Right ventricle myocardium inferior (tissue), 1 donor: ENCODE results near the gene MIDN. TPM values are rescaled to one million over a fixed set of nuclear protein-coding genes. Genes with fewer than 3 reads are reported as not detected.

Experiments
- ATAC-seq: fragments of 200-7000 bp; cut with Tn5 transposase; one replicate; pipeline ENCODE4 v1.9.1; 2020; ENCODE audit warnings: mild to moderate bottlenecking, moderate library complexity
- DNase-seq: peaks from one replicate; pipeline ENCODE4 v3.0.0; 2021; ENCODE audit errors: missing footprints
- intact Hi-C: fragments of 100-400 bp; cut with DNase I; formaldehyde crosslinking; loops from one replicate; pipeline ENCODE4 v1.11.0; 2022
- total RNA-seq: library from RNA; stranded (reverse); fragmentation: NEBNext Ultra II Directional; extraction: Animal tissue kit (Norgen Biotek cat#: 25700); gene quantifications from one replicate; pipeline ENCODE4 v1.2.1, GENCODE V29; 2021
- donor health status: DM: no; HTN: yes; CAD: no; lungs with severe emphysema.

Gene MIDN
- total RNA-seq, 1 donor from 2014 or later = 62.8 TPM

- intact Hi-C loops = no loop called here
- DNase-seq (no peak), ATAC-seq (no peak)
Measured at GRCh38 chr19:1263188-1263587, 14.8 kb downstream of the MIDN start.

GRCh38 chr19:1264801-1265614 is 16.6 kb downstream of the MIDN start:
- DNase-seq (no peak), ATAC-seq (no peak)
- intact Hi-C loops = no loop called here

- peak; percentile 6 for ATAC-seq
- intact Hi-C loops = loop anchor here (1.0 to 2.0 kb wide), 2 partner anchors 16 to 49 kb away; no protein-coding TSS in a partner anchor
- DNase-seq = no peak
Measured at GRCh38 chr19:1265615-1266128, 17.3 kb downstream of the MIDN start.

GRCh38 chr19:1266129-1266915 is 17.9 kb downstream of the MIDN start:
- intact Hi-C loops = loop anchor here (1.0 to 2.0 kb wide), 2 partner anchors 17 to 50 kb away; no protein-coding TSS in a partner anchor
- DNase-seq (peak; percentile 96), ATAC-seq (peak; percentile 55)

- intact Hi-C loops = loop anchor here (1.0 to 2.0 kb wide), 3 partner anchors 18 to 50 kb away; no protein-coding TSS in a partner anchor
- peak; percentile 93 for DNase-seq
- ATAC-seq = peak; percentile 29
Measured at GRCh38 chr19:1266916-1267476, 18.6 kb downstream of the MIDN start.

- DNase-seq (no peak), ATAC-seq (no peak)
- intact Hi-C loops = loop anchor here (1.0 to 2.0 kb wide), 2 partner anchors 23 to 51 kb away; no protein-coding TSS in a partner anchor
Measured at GRCh38 chr19:1267477-1268225, 19.3 kb downstream of the MIDN start.

- intact Hi-C loops = no loop called here
- DNase-seq (no peak), ATAC-seq (no peak)
Measured at GRCh38 chr19:1268226-1269064, 20.1 kb downstream of the MIDN start.

- intact Hi-C loops = no loop called here
- DNase-seq (peak; percentile 100), ATAC-seq (peak; percentile 83)
Measured at GRCh38 chr19:1269065-1269477, 20.7 kb downstream of the MIDN start, which contains the start of gene CIRBP. Gene CIRBP (plus strand): TSS chr19:1269332. CDS start chr19:1270934, 1,602 bp downstream.

GRCh38 chr19:1269478-1270212 is 21.3 kb downstream of the MIDN start:
- DNase-seq (peak; percentile 93), ATAC-seq (peak; percentile 38)
- intact Hi-C loops = no loop called here

- no peak for DNase-seq
- intact Hi-C loops = no loop called here
- no peak for ATAC-seq
Measured at GRCh38 chr19:1270213-1270853, 21.9 kb downstream of the MIDN start.

GRCh38 chr19:1270854-1271527 is 22.6 kb downstream of the MIDN start:
- ATAC-seq (no peak), DNase-seq (no peak)
- intact Hi-C loops = no loop called here

GRCh38 chr19:1271528-1272422 is 23.4 kb downstream of the MIDN start:
- intact Hi-C loops = no loop called here
- no peak for DNase-seq
- ATAC-seq = no peak

GRCh38 chr19:1272423-1273262 is 24.3 kb downstream of the MIDN start:
- ATAC-seq (no peak), DNase-seq (no peak)
- intact Hi-C loops = no loop called here
